Measurements from ENCODE around the gene PCCB.
"Not testable (repeated sequence)": the region's sequence is repeated elsewhere in the genome, so short reads cannot be mapped to it uniquely, and the experiment has no call there.

The PCCB gene

DNA sequence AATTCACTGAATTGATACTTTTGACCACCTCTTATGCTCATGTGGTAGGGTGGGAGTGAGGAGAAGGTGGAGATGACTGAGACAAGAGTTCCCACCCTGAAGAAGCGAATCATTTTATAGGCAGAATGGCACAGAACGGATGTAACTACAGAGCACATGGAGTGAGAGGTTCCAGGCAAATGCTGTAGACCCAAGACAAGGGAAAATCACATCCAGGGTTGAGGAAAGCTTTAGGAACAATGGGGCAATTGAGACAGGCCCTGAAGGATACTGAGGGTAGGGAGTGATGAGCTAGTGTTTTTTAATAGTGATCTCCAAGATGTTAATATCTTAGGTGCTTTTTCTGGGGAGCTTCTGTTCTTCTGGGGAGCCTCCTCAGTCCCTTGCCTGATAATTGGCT, 8.1 kb downstream of the PCCB start:
- in situ Hi-C loops (cut with MboI; ENCODE audit: low pct_unique_long_range_greater_than_20kb, low sequenced_read_pairs), result no loop called here
- DNase-seq, result no peak

DNA sequence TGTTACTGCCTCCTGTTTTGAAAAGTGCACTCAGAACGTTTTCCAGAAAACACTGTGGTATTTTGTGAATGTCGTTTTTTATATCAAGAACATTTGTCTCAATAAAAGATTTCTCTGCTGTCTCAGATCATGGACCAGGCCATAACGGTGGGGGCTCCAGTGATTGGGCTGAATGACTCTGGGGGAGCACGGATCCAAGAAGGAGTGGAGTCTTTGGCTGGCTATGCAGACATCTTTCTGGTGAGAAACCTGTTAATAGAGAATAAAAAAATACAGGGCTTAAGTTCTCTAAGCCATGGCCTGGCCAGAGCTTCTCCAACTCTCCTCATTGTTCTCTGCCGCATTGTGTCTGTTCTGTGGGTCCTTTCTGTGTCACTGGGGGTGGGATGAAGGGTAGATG, 11.7 kb downstream of the PCCB start:
- in situ Hi-C loops (cut with MboI; ENCODE audit: low pct_unique_long_range_greater_than_20kb, low sequenced_read_pairs), result no loop called here

DNA sequence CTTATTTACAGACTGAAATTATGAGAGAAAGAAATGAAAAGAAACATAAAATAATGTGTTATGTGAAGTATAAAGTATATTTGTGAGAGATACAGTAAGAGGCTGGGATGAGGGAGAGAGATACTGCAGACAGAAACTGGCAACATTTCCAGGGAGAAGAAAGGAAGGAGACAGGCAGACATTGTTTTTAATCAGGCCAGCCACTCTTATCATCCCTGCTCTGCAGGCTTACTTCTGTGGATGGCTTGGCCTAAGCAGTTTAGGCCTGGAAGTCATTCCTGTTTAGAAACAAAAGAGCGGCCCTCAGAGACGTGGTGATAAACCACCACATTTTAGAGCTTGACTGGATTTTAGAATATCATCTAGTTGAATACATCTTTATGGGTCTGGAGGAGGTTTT, 12.4 kb downstream of the PCCB start:
- in situ Hi-C loops (cut with MboI; ENCODE audit: low pct_unique_long_range_greater_than_20kb, low sequenced_read_pairs), result no loop called here
- no peak for DNase-seq

More for the DNA sequence above, 11.7 kb downstream of the PCCB start:
- no peak for DNase-seq

DNA sequence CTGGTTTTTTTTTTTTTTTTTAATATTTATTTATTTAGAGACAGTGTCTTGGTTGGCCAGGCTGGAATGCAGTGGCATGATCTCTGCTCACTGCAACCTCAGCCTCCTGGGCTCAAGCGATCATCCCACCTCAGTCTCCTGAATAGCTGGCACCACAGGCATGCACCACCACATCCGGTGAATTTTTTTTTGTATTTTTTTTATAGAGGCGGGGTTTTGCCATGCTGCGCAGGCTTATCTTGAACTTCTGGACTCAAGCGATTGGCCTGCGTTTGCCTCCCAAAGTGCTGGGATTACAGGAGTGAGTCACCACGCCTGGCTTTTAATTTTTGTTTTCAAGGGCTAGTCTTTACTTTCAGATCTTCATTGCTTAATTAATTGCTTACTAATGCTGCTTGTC, 13.1 kb downstream of the PCCB start:
- DNase-seq, result no peak
- in situ Hi-C loops (cut with MboI; ENCODE audit: low pct_unique_long_range_greater_than_20kb, low sequenced_read_pairs), result no loop called here

DNA sequence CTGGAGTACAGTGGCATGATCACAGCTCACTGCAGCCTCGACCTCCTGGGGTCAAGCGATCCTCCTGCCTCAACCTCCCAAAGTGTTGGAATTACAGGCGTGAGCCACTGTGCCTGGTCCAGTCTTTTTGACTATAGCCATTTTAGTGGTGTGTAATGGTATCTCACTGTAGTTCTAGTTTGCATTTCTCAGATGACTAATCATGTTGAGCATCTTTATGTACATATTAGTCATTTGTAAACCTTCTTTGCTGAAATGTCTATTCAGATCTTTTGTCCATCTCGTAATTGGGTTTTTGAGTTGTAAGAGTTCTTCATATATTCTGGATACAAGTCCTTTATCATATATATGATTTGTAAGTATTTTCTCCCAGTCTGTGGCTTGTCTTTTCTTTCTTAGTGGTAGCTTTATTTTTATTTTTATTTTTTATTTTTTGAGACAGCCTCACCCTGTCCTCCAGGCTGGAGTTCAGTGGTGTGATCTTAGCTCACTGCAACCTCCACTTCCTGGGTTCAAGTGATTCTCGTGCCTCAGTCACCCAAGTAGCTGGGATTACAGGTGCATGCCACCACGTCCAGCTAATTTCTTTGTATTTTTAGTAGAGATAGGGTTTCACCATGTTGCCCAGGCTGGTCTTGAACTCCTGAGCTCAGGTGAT, 16.5 kb downstream of the PCCB start:
- DNase-seq; in situ Hi-C loops (cut with MboI; ENCODE audit: low pct_unique_long_range_greater_than_20kb, low sequenced_read_pairs): not testable (repeated sequence)

DNA sequence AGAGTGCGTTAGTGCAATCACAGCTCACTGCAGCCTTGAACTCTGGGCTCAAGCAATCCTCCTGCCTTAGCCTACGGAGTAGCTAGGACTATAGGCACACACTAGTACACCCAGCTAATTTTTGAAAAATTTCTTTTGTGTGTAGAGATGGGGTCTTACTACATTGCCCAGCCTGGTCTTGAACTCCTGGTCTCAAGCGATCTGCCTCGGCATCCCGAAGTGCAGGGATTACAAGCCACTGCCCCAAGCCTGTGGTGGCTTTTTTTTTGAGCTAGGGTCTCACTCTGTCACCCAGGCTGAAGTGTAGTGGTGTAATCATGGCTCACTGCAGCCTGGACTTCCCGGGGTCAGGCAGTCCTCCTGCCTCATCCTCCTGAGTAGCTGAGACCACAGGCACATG, 17.1 kb downstream of the PCCB start:
- in situ Hi-C loops (cut with MboI; ENCODE audit: low pct_unique_long_range_greater_than_20kb, low sequenced_read_pairs), result no loop called here

DNA sequence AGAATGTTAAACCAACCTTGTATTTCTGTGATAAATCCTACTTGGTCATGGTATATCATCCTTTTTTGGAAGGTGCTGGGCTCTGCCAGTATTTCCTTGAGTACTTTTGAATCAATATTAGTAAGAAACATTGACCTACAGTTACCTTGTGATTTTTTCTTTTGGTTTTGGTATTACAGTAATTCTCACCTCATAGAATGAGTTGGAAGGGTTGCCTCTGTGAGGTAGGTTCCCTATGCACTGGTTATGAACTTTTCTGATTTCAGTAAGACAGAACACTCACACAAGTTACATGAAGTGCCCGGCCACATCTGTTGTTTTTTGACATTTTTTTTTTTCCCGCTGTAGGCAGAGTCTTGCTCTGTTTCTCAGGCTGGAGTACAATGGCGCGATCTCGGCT, 20.0 kb downstream of the PCCB start:
- in situ Hi-C loops (cut with MboI; ENCODE audit: low pct_unique_long_range_greater_than_20kb, low sequenced_read_pairs), result no loop called here
- DNase-seq, result no peak

More for the DNA sequence above, 17.1 kb downstream of the PCCB start:
- DNase-seq, result no peak

DNA sequence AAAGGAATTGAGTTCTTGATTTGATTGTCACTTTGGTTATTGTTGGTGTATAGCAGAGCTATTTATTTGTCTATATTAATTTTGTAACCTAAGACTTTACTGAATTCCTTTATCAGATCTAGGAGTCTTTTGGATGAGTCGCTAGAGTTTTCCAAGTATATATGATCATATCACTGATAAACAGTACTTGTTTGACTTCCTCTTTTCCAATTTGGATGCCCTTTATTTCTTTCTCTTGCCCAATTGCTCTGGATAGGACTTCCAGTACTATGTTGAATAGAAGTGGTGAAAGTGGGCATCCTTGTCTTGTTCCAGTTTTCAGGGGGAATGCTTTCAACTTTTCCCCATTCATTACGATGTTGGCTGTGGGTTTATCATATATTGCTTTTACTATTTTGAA, 21.5 kb downstream of the PCCB start:
- DNase-seq; in situ Hi-C loops (cut with MboI; ENCODE audit: low pct_unique_long_range_greater_than_20kb, low sequenced_read_pairs): not testable (repeated sequence)

DNA sequence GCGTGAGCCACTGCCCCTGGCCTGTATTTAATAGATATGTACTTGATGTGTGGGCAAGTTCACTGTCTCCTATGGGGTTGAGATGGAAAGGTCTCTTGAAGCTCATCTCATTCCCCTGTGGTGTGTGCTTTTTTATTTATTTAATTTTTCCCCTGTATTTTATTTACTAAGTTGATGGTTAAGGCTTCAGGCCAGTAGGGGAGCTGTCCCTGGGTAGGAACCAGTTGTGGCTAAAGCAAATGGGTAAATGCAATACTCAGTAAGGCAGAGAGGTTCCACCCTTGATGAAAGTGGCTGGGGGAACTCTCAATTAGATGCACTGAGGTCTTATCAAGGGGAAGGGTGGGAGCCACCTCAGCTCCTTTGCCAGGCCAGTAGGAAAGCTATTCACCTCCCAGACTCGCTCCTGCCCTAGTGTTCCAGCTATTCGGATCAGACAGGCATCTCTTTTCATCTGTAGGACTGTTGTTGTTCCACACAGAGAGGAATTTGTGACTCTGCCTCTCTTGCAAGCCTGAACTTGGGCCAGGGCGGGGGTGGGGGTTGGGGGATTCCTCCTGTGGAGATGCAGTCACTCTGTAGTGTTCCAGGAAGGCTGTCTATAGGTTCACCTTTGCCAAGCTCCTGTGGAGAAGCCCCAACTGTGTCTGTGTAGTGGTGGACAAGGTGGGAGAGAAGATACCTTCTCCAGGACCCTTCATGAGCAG, 26.1 kb downstream of the PCCB start:
- in situ Hi-C loops (cut with MboI; ENCODE audit: low pct_unique_long_range_greater_than_20kb, low sequenced_read_pairs), result no loop called here
- no peak for DNase-seq

DNA sequence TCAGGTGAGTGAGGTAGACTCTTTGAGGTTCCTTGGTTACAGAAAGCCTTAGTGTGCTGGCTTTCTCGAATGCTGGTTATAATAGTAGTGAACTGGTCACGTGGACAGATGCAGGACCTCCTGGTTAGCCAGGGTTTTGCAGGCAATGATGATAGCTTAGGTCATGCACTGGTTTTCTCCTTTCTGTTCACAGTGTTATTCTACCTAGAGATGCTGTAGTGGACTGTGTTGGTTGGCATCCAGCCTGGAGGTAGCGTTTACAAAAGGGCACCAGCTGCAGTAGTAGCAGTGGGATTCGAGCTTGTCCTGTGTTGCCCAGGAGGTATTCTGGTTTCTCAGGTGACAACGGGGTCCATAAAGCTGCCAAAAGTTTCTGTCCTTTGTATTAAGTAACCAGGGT, 27.0 kb downstream of the PCCB start:
- no peak for DNase-seq
- in situ Hi-C loops (cut with MboI; ENCODE audit: low pct_unique_long_range_greater_than_20kb, low sequenced_read_pairs), result no loop called here

DNA sequence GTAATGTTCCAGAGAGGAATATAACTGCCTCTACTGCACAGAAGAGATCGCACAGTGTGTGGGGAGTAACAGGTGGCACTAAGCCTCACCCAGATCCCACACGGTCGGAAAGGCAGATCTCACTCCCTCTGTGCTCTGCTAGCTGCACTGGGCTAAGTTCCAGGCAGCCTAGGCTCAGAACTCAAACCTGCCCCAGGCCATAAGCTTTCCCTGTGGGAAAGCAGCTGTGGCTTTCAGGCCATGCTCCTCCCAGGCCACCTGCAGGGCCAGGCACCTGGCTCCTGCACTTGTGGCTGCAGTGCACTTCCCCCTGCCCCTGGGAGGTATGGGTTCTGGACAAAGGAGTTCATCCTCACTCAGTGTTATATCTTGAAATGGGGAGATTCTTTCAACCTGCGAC, 27.5 kb downstream of the PCCB start:
- in situ Hi-C loops (cut with MboI; ENCODE audit: low pct_unique_long_range_greater_than_20kb, low sequenced_read_pairs), result no loop called here
- DNase-seq, result no peak

DNA sequence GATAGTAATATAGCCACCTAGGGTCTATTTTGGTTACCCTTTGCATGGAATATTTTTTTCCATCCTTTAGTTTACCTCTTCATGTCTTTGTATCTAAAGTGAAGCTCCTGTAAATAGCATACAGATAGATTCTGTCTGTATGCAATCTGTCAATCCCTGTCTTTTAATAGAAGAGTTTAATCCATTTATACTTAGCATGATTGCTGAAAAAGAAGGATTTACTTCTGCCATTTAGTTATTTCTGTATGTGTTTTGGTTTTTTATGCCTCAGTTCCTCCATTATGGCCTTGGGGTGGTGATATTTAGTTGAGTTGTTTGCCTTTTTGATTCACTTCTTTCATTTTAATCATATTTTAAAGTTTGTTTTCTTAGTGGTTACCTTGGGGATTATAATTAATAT, 29.0 kb downstream of the PCCB start:
- in situ Hi-C loops (cut with MboI; ENCODE audit: low pct_unique_long_range_greater_than_20kb, low sequenced_read_pairs), result no loop called here
- no peak for DNase-seq

DNA sequence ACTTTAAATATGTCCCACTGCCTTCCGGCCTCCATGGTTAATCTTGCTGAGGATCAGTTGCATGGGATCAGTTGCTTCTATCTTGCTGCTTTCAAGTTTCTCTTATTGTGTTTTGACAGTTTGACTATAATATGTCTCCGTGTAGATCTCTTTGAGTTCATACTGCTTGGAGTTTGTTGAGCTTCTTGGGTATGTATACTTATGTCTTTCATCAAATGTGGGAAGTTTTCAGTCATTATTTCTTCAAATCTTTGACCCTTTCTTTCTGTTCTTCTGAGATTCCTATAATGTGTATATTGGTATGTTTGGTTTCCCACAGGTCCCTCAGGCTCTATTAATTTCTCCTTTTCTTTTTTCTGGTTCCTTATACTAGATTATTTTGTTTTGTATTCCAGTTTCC, 30.8 kb downstream of the PCCB start:
- in situ Hi-C loops (cut with MboI; ENCODE audit: low pct_unique_long_range_greater_than_20kb, low sequenced_read_pairs), result no loop called here
- no peak for DNase-seq

DNA sequence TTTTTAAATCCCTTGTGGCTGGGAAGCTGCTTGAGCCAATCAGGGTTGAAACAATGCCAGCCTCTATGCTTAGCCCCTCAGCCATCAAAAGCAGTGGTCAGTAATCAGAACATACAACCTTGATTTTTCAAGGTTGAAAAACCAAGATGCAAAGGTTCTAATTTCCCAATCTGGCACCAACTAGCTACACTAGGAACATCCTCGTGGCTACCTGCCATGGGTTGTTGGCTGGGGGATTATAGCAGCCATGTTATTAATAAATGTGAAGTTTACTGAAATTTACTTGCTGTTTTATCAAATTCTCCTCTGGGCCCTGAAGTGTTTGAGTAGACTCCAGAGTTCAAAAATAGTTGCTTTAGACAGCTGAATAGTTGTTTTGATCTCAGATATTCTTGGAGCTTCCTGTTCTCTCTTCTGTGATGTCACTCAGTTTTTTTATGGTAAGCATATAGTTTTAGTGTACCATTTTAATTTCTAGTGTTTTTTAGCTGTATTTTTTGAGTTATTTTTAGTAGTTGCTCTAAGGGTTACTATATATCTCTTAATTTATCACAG, 31.9 kb downstream of the PCCB start:
- in situ Hi-C loops (cut with MboI; ENCODE audit: low pct_unique_long_range_greater_than_20kb, low sequenced_read_pairs), result no loop called here
- DNase-seq, result no peak

DNA sequence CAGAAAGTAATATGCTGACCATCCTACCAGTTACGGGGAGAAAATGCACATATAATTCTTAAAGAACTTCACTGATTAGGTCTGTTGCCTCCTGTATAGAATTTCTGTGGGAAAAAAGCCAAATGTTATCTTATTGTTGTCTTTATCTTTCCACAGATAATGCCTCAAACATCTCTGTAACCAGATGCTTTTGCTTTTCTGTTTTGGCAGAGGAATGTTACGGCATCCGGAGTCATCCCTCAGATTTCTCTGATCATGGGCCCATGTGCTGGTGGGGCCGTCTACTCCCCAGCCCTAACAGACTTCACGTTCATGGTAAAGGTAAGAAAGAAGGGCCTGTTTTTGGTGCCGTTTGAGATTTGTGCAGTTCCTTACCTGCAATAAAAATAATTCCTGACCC, 33.5 kb downstream of the PCCB start:
- in situ Hi-C loops (cut with MboI; ENCODE audit: low pct_unique_long_range_greater_than_20kb, low sequenced_read_pairs), result no loop called here

DNA sequence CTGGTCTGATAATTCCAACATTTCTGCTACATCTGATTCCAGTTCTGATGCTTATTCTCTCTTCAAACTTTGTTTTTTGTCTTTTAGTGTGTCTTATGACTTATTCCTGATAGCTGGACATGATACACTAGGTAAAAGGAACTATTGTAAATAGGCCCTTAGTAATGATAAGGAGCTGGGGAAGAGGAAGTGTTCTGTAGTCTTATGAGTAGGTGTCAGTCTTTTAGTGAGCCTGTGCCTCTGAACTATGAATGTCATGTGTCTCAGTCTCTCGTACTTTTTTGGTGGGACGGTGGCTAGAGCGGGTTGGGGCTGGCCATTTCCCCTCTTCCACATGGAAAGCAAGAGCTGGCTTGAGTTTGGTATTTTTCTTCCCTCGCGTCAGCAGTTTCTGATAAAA, 41.2 kb downstream of the PCCB start:
- no peak for DNase-seq
- in situ Hi-C loops (cut with MboI; ENCODE audit: low pct_unique_long_range_greater_than_20kb, low sequenced_read_pairs), result no loop called here

More for the DNA sequence above, 33.5 kb downstream of the PCCB start:
- no peak for DNase-seq

DNA sequence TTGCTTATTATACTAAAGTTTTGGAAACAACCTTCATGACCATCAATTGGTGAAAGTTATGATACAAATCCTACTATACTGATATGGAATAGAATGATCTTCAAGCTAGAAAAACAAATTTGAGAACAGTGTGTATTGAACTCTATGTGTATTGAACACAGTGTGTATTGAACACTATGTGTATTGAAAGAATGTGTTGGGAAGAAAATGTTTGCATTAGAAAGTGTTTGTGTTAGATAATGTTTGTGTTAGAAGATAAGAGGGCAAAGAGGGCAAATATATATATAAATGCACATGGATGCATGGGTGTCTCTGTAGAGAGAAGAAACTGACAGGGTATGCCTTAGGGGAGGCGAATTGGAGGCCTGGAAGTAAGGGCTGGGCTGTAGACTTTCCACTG, 42.4 kb downstream of the PCCB start:
- in situ Hi-C loops (cut with MboI; ENCODE audit: low pct_unique_long_range_greater_than_20kb, low sequenced_read_pairs), result no loop called here
- DNase-seq, result no peak

DNA sequence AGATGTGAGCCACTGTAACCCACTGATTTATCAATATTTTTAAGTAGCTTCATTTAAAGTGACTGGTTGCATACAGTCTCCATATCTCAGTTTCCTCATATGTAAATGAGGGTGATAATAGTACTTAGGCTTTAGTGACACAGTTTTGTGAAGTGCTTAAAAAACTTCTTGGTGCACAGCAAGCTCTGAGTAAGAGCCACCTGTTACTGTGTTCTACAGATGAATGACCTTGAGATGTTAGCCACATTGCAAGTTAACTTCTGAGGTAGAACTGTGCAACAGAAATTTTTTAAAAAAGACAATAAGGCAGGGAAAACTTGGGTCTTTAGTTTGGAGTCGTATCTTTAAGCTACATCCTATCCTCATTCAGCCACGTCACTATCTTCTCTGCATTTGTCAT, 43.1 kb downstream of the PCCB start:
- no peak for DNase-seq
- in situ Hi-C loops (cut with MboI; ENCODE audit: low pct_unique_long_range_greater_than_20kb, low sequenced_read_pairs), result no loop called here

DNA sequence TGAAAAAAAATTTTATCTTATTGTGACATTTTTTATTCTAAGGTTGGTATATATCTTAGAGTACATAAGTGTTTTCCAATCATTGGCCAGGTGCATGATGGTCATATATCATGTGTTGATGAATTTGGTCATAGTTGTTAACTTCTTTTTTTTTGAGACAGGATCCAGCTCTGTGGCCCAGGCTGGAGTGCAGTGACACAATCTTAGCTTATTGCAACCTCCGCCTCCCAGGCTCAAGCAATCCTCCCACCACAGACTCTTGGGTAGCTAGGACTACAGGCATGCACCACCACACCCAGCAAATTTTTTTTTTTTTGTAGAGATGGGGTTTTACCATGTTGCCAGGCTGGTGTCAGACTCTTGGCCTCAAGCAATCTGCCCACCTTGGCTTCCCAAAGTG, 44.0 kb downstream of the PCCB start:
- in situ Hi-C loops (cut with MboI; ENCODE audit: low pct_unique_long_range_greater_than_20kb, low sequenced_read_pairs), result no loop called here
- DNase-seq, result no peak

DNA sequence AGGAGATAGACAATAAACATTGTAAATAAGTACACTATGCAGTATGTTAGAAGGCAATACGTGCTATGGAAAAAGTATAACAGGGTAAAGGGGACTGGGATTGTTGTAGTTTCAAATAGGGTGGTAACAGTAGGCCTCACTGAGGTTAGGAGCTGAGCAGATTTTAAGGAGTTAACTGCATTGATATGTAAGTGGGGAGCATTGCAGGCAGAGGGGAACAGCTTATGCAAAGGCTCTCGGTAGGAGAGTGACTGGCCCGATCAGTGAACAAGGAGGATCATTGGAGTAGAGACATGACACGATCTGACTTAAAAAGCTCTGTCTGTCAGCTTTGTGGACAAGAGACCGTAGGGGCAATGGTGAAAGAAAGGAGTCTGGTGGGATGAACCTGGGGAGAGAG, 46.8 kb downstream of the PCCB start:
- in situ Hi-C loops (cut with MboI; ENCODE audit: low pct_unique_long_range_greater_than_20kb, low sequenced_read_pairs), result no loop called here
- DNase-seq, result no peak

DNA sequence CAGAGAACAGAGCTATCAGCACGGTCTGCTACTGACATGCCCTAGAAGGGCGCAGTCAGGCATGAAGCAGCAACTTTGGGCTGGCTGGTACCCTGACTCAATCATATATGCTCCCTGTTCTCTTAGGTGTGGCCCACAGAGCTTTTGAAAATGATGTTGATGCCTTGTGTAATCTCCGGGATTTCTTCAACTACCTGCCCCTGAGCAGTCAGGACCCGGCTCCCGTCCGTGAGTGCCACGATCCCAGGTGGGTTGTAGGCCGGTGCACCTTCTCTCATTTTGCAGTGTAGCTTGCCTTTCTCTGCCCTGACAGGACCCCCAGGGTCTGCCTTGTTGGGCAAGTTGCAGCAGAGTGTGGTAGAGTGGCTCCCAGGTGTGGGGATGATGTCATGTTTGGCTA, 47.7 kb downstream of the PCCB start:
- in situ Hi-C loops (cut with MboI; ENCODE audit: low pct_unique_long_range_greater_than_20kb, low sequenced_read_pairs), result no loop called here

More for the DNA sequence above, 47.7 kb downstream of the PCCB start:
- DNase-seq, result no peak

Measured in KBM-7 (cell line).